ENCODE results near the gene SYNPO.

SYNPO gene

GRCh38 chr5:150650021-150651006, 9.9 kb downstream of the SYNPO start:
- in situ Hi-C loops (cut with HindIII; ENCODE audit: low sequenced_read_pairs), result loop anchor here (25.0 kb wide), 1 partner anchor 188 kb away; no protein-coding TSS in a partner anchor
- no peak overlapping the region for H3K4me3 ChIP-seq (ENCODE audit: low read depth, low read length)
- TF ChIP-seq CTCF (IDR thresholded peaks at IDR 0.05; ENCODE audit: low read depth, low read length, missing control alignments), result no peak
- no peak for DNase-seq (ENCODE audit: low read depth)

- H3K4me3 ChIP-seq (ENCODE audit: low read depth, low read length), result no peak overlapping the region
- DNase-seq (ENCODE audit: low read depth), result no peak
- TF ChIP-seq CTCF (IDR thresholded peaks at IDR 0.05; ENCODE audit: low read depth, low read length, missing control alignments), result no peak
- in situ Hi-C loops (cut with HindIII; ENCODE audit: low sequenced_read_pairs), result loop anchor here (25.0 kb wide), 1 partner anchor 189 kb away; no protein-coding TSS in a partner anchor
Observed at GRCh38 chr5:150651382-150651781, 10.9 kb downstream of the SYNPO start.

- no peak for DNase-seq (ENCODE audit: low read depth)
- no peak for TF ChIP-seq CTCF (IDR thresholded peaks at IDR 0.05; ENCODE audit: low read depth, low read length, missing control alignments)
- H3K4me3 ChIP-seq (ENCODE audit: low read depth, low read length), result no peak overlapping the region
- in situ Hi-C loops (cut with HindIII; ENCODE audit: low sequenced_read_pairs), result loop anchor here (25.0 kb wide), 1 partner anchor 190 kb away; no protein-coding TSS in a partner anchor
Observed at GRCh38 chr5:150651924-150652671, 11.6 kb downstream of the SYNPO start.

GRCh38 chr5:150653145-150653761, 12.8 kb downstream of the SYNPO start:
- DNase-seq (ENCODE audit: low read depth), result no peak
- in situ Hi-C loops (cut with HindIII; ENCODE audit: low sequenced_read_pairs), result loop anchor here (25.0 kb wide), 1 partner anchor 191 kb away; no protein-coding TSS in a partner anchor
- TF ChIP-seq CTCF (IDR thresholded peaks at IDR 0.05; ENCODE audit: low read depth, low read length, missing control alignments), result peak; percentile 72
- H3K4me3 ChIP-seq (ENCODE audit: low read depth, low read length), result no peak overlapping the region

DNA sequence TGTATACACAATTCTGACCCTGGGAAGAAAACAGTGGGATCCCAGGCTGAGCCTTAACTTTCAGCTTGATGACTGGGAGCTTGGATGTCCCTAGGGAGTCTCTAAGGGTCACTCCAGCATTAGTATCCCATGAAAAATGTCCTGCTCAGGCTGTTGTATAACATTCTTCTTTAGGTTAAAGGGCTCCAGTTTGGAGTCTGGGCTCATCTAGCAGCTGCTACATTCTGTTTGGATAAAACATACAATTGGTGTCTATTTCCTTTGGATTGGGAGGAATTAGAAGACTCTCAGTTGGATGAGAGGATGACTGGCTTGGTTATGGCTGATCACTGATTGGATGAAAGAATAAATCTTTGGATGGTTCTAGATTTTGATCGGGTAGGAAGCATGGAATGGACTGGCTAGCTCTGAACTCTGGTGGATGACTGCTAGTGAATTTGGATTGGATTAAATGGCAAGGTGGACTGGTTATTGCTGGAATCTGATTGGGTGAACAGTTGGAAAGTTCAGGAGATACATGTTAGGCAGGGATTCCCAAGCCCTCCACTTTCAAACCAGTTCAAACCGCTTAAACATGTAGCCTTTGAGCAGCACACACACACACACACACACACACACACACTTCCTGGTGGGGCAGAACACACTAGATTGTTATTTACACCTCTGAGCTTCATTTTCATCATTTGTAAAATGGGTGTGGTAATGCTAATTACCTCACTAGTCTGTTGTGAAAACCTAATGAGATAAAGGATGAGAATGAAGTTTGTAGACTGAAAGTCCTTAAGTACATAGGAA, 13.5 kb downstream of the SYNPO start:
- in situ Hi-C loops (cut with HindIII; ENCODE audit: low sequenced_read_pairs), result loop anchor here (25.0 kb wide), 1 partner anchor 192 kb away; no protein-coding TSS in a partner anchor
- no peak overlapping the region for H3K4me3 ChIP-seq (ENCODE audit: low read depth, low read length)
- no peak for DNase-seq (ENCODE audit: low read depth)
- TF ChIP-seq CTCF (IDR thresholded peaks at IDR 0.05; ENCODE audit: low read depth, low read length, missing control alignments), result no peak

Data from astrocyte of the cerebellum (primary cell).